OCI-LY7 (cell line): ENCODE data around the gene YBX3. TPM values are rescaled to one million over a fixed set of nuclear protein-coding genes. Genes with fewer than 3 reads are reported as not detected.
"Not testable (repeated sequence)": the region's sequence is repeated elsewhere in the genome, so short reads cannot be mapped to it uniquely, and the experiment has no call there.

ENCODE experiments used
- BruUV-seq: library from RNA; stranded (reverse); fragments of 400-500 nt; replicated peaks from 2 replicates; lab custom pipeline; 2021; lab: Mats Ljungman, UMichigan
- CTCF ChIA-PET: fragments of 300-600 bp; sonication (Branson Sonifier 250); formaldehyde crosslinking; loops from one replicate; lab custom pipeline; 2022; ENCODE audit warnings: antibody characterized with exemption; ENCODE audit not compliant: unreplicated experiment; lab: Charles Lee
- POLR2A ChIA-PET: fragments of 300-600 bp; sonication (Branson Sonifier 250); formaldehyde crosslinking; loops from one replicate; lab custom pipeline; 2022; ENCODE audit warnings: antibody characterized with exemption; lab: Charles Lee
- DNase-seq: peaks from one replicate; pipeline ENCODE4 v3.0.0-alpha.2; 2015; ENCODE audit warnings: low spot score
- H2AFZ ChIP-seq: fragments of 200-600 bp; sonication (generic), shearing (Covaris generic); 2 replicates; pipeline ENCODE4 v1.6.1; 2014; ENCODE audit warnings: mild to moderate bottlenecking, antibody characterized with exemption, low read length, moderate library complexity
- H3K27ac ChIP-seq: fragments of 200-600 bp; sonication (generic); 2 replicates; pipeline ENCODE4 v1.5.1; 2014; ENCODE audit warnings: mixed run types, low read depth, mild to moderate bottlenecking, moderate library complexity, low read length, inconsistent platforms; ENCODE audit not compliant: poor library complexity, severe bottlenecking
- H3K36me3 ChIP-seq: fragments of 200-600 bp; sonication (generic); 2 replicates; pipeline ENCODE4 v1.6.1; 2014; ENCODE audit warnings: mild to moderate bottlenecking, antibody characterized with exemption, low read length, moderate library complexity, mixed read lengths; ENCODE audit not compliant: insufficient read depth
- H3K4me1 ChIP-seq: fragments of 200-600 bp; sonication (generic); 2 replicates; pipeline ENCODE4 v1.5.1; 2014; ENCODE audit warnings: mild to moderate bottlenecking, low read length; ENCODE audit not compliant: insufficient read depth, poor library complexity, severe bottlenecking
- H3K4me2 ChIP-seq: fragments of 200-600 bp; sonication (generic); 2 replicates; pipeline ENCODE4 v1.6.1; 2014; ENCODE audit warnings: mild to moderate bottlenecking, low read length
- H3K4me3 ChIP-seq: fragments of 200-600 bp; sonication (generic); 2 replicates; pipeline ENCODE4 v1.5.1; 2014; ENCODE audit warnings: mild to moderate bottlenecking, low read depth, low read length; ENCODE audit not compliant: poor library complexity, severe bottlenecking
- H3K79me2 ChIP-seq: fragments of 200-600 bp; sonication (generic); 2 replicates; pipeline ENCODE4 v1.6.1; 2016; ENCODE audit warnings: low read depth, mild to moderate bottlenecking, low read length, moderate library complexity, mixed read lengths; ENCODE audit not compliant: insufficient read depth
- H3K9me2 ChIP-seq: fragments of 200-600 bp; sonication (generic); 2 replicates; pipeline ENCODE4 v1.6.1; 2016; ENCODE audit warnings: mild to moderate bottlenecking, low read length, mixed read lengths; ENCODE audit not compliant: insufficient read depth
- H3K9me3 ChIP-seq: fragments of 200-600 bp; sonication (generic); 2 replicates; pipeline ENCODE4 v1.6.1; 2014; ENCODE audit warnings: mild to moderate bottlenecking, mixed run types, low read length, mixed read lengths
- H4K20me1 ChIP-seq: fragments of 200-600 bp; sonication (generic); 2 replicates; pipeline ENCODE4 v1.6.1; 2014; ENCODE audit warnings: mild to moderate bottlenecking, antibody characterized with exemption, low read length, moderate library complexity, mixed read lengths; ENCODE audit not compliant: insufficient read depth
- CTCF ChIP-seq: fragments of 200-600 bp; sonication (generic); conservative IDR thresholded peaks from 2 replicates; pipeline ENCODE4 v1.5.1; 2014; ENCODE audit warnings: mild to moderate bottlenecking, antibody characterized with exemption, low read length, moderate library complexity, mixed read lengths
- EZH2phosphoT487 ChIP-seq: fragments of 200-600 bp; sonication (generic); IDR thresholded peaks from 2 replicates; pipeline ENCODE4 v1.6.1; 2018; ENCODE audit warnings: low read depth, borderline replicate concordance, mild to moderate bottlenecking, mixed run types, antibody characterized with exemption, low read length, moderate library complexity, mixed read lengths
- intact Hi-C: fragments of 100-400 bp; cut with micrococcal nuclease; formaldehyde crosslinking; loops from one replicate; pipeline ENCODE4 v1.10.0; 2022; ENCODE audit not compliant: unreplicated experiment
- total RNA-seq, 2 experiments: library from RNA; depleted of rRNA in 1 of 2; stranded (reverse); fragments of >200 nt in 1 of 2; shearing (Covaris generic) in 1 of 2; gene quantifications; 2 replicates each; pipeline ENCODE4 v1.2.3, GENCODE V29; 2014 to 2022

The YBX3 gene
- total RNA-seq, 2 experiments from 2014 or later = 97.5 to 223 TPM

- Histone ChIP-seq H3K4me3 (no peak overlapping the region), H3K79me2 (no peaks in the 10 kb centered on the region), H3K36me3 (no peaks in the 10 kb centered on the region), H4K20me1 (no peaks in the 10 kb centered on the region), H3K9me3 (no peaks in the 10 kb centered on the region), H3K4me2 (peak overlapping the region; percentile 50; the same call in 1 of the 2 replicates), H3K4me1 (peaks cover 5% of the 10 kb centered on the region), H3K9me2 (no peaks in the 10 kb centered on the region), H2AFZ (peak overlapping the region; percentile 81), H3K27ac (no peak overlapping the region)
- CTCF ChIA-PET = no interaction called here
- peak; percentile 87 for DNase-seq
- no TSS peak for BruUV-seq
- POLR2A ChIA-PET = interaction anchor here (0.7 to 1.0 kb wide), 4 partner anchors 42 to 533 kb away, joined by 3 to 6 read pairs (median 4); no protein-coding TSS in a partner anchor
- intact Hi-C loops = loop anchor here (2.0 to 5.0 kb wide), 4 partner anchors 27 to 515 kb away; partner anchors contain the start of genes STYK1 and YBX3
- TF ChIP-seq CTCF (peak; percentile 100), EZH2phosphoT487 (no peak)
Measured at GRCh38 chr12:10749700-10750384, 26.7 kb upstream of the YBX3 start.

GRCh38 chr12:10747730-10748129 lies 24.6 kb upstream of the YBX3 start:
- H3K9me2 ChIP-seq = no peaks in the 10 kb centered on the region
- H3K4me3 ChIP-seq = no peak overlapping the region
- H3K4me1 ChIP-seq = peaks cover 5% of the 10 kb centered on the region
- H3K27ac ChIP-seq = no peak overlapping the region
- no peak for TF ChIP-seq CTCF
- no peak for TF ChIP-seq EZH2phosphoT487
- BruUV-seq = no TSS peak
- ChIA-PET CTCF (no interaction called here), POLR2A (interaction anchor here (0.6 to 1.1 kb wide), 3 partner anchors 10 to 327 kb away, joined by 3 to 6 read pairs (median 4); no protein-coding TSS in a partner anchor)
- no peak overlapping the region for H2AFZ ChIP-seq
- H3K36me3 ChIP-seq = no peaks in the 10 kb centered on the region
- intact Hi-C loops = no loop called here
- no peak overlapping the region for H3K4me2 ChIP-seq
- no peak for DNase-seq
- H4K20me1 ChIP-seq = no peaks in the 10 kb centered on the region
- no peaks in the 10 kb centered on the region for H3K9me3 ChIP-seq
- no peaks in the 10 kb centered on the region for H3K79me2 ChIP-seq

- H3K9me3 ChIP-seq, H3K36me3 ChIP-seq, H2AFZ ChIP-seq, H4K20me1 ChIP-seq, DNase-seq, H3K9me2 ChIP-seq, H3K4me3 ChIP-seq, H3K4me1 ChIP-seq, H3K27ac ChIP-seq, intact Hi-C loops, POLR2A ChIA-PET, H3K4me2 ChIP-seq, BruUV-seq, H3K79me2 ChIP-seq, CTCF ChIA-PET: not testable (repeated sequence)
Measured at GRCh38 chr12:10743420-10743819, 20.3 kb upstream of the YBX3 start.
